HG03045 (cell line): ENCODE measurements around the gene MTRR.

Source experiments
- ATAC-seq: cut with Tn5 transposase; IDR thresholded peaks from one replicate; pipeline ENCODE4 v1.9.1; 2021; ENCODE audit warnings: mild to moderate bottlenecking, moderate library complexity; ENCODE audit not compliant: unreplicated experiment

Gene MTRR

GRCh38 chr5:7868773-7869473, at the start of gene MTRR, which contains the start of gene FASTKD3:
Gene MTRR (plus strand): TSS chr5:7869148. CDS start chr5:7870795, 1,647 bp downstream.
Gene FASTKD3 (minus strand): TSS chr5:7869031. CDS start chr5:7868083, 948 bp downstream.
- ATAC-seq = peak; percentile 99

DNA sequence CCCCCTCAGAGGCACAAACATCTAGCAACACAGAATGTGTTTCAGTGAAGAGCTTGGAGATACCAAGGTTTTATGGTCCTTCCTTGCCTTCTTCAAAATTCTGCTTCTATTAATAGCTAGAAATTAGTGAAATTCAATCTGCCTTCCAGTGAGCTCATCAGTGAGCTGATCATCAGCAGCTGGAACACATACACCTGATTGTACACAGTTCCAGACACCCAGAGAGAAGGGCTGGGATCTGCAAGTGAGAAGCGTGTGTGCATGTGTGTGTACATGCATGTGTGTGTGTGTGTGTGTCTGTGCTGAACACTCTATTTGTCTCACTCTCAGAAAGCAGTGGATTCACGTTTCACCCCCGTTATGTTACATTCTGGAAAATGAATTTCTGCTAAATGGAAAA, 46.5 kb upstream of the MTRR start:
- ATAC-seq = no peak

GRCh38 chr5:7823594-7823993, 45.4 kb upstream of the MTRR start:
- no peak for ATAC-seq

DNA sequence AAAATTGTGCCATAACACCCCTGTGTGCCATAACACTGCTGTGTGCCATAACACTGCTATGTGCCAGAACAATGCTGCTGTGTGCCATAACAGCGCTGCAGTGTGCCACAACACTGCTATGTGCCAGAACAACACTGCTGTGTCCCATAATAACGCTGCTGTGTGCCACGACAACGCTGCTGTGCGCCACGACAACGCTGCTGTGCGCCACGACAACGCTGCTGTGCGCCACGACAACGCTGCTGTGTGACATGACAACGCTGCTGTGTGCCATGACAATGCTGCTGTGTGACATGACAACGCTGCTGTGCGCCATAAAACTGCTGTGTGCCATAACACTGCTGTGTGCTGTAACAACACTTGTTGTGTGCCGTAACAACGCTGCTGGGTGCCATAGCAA, 44.0 kb upstream of the MTRR start:
- ATAC-seq = no peak

- no peak for ATAC-seq
Observed at GRCh38 chr5:7825630-7826029, 43.3 kb upstream of the MTRR start.

- no peak for ATAC-seq
Observed at GRCh38 chr5:7827610-7828009, 41.3 kb upstream of the MTRR start.

- ATAC-seq = no peak
Observed at GRCh38 chr5:7828269-7828668, 40.7 kb upstream of the MTRR start.

DNA sequence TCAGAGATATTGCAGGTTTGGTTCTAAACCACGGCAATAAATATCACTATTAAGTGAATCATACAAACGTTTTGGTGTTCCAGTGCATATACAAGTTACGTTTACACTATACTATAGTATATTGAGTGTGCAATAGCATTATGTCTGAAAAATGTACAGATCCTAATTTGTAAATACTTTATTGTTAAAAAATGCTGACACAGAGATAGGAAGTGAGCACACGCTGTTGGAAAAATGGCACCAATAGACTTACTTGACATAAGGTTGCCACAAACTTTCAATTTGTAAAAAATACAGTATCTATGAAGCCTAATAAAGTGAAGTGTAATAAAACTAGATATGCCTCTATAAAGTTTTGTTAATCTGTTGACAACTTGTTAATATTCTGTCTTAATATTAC, 34.0 kb upstream of the MTRR start:
- no peak for ATAC-seq

DNA sequence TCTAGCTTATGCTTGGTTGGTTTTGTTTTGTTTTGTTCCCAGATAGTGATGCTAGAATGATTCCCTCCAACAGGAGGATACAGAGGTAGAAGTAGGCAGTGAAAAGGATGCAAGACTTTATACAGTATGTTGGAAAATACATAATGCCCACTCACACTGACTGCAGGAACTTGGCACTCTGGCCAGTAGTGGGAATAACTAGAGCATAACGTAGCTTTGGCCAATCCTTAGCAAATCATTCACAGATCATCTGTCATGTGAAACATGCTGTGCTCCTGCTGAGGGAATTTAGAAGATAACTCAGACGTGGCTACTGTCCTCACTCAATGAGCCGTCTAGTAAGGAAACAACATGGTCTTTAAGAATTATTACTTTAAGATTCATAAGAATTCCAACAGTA, 31.5 kb upstream of the MTRR start:
- ATAC-seq = no peak

DNA sequence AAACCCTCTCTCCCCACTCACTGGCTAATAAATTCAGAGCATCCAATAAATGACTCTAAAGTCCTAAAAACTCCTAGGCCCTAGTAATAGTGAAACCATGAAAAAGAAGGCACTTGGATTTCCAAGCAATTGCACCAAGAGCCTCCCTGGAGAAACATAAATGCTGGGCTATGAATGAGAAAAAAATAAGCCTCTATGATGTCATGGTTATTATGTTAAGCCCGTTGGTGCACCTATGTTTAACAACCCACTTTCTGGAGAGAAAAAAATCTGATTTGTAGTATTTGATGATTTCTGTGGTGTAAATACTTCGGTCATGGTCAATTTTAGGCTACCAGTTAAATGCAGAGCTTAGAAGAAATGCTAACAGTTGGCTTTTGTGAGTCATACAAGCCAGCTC, 26.4 kb upstream of the MTRR start:
- ATAC-seq = no peak

DNA sequence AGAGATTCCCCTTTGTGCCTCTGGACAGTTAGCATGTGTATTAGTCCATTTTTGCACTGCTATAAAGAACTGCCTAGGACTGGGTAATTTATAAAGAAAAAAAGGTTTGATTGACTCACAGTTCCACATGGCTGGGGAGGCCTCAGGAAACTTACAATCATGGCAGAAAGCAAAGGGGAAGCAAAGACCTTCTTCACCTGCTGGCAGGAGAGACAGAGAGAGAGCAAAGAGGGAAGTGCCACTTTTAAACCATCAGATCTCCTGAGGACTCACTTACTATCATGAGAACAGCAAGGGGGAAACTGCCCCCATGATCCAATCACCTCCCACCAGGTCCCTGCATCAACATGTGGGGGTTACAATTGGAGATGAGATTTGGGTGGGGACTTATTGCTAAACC, 24.0 kb upstream of the MTRR start:
- ATAC-seq = no peak

GRCh38 chr5:7845557-7845956, 23.4 kb upstream of the MTRR start:
- no peak for ATAC-seq

- no peak for ATAC-seq
Observed at GRCh38 chr5:7846327-7846726, 22.6 kb upstream of the MTRR start.

DNA sequence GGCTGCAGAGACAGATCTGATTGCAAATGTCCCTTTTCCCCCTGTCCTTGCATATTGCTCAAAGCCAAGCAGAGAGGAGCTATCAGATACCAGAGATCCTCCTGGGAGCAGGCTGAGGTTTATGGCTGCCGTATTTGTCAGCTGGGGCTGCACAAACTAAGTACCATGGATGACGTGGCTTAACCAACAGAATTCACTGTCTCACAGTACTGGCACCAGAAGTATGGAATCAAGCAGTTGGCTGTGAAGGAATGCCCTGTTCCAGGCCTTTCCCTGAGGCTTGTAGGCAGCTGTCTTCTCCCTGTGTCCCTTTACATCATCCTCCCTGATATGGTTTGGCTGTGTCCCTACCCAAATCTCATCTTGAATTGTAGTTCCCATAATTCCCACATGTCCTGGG, 20.7 kb upstream of the MTRR start:
- ATAC-seq = no peak

DNA sequence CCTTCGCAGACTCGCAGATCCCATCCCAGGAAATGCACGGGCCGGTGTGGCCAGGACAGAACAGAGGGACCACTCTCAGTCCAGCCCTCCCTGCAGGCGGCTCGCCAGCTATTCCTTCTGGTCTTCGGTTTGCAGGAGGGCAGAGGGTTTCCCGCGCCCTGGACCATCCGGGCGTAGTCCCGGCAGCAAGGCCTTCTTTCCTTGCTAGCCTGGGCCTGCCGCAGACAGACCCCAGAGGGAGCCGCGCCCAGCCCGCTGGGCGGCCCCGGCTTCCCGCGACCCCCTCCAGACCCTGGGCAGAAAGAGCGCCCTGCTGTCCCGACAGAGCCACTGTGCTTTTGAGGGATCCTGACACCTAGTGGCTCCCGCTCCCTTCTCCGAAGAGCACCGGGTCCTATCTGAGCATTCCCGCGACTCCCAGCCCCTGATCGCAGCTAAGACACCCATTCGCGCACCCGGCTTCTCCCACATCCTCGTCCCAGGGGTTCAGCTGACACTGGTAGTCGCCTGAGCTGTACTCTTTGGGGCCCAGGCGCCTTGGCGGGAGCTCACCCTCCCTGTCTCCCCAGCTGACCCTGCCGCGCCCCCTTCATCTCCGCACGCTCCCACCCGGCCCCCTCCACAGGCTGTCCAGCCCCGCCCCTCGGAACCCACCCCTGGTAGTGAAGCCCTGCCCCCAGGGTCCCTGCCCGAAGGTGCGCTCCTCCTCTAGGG, 19.1 kb upstream of the MTRR start:
- ATAC-seq = no peak

- no peak for ATAC-seq
Observed at GRCh38 chr5:7850395-7851239, 18.3 kb upstream of the MTRR start, which contains the start of gene CFAP90. Gene CFAP90 (minus strand): TSS chr5:7851133. CDS start chr5:7851021, 112 bp downstream.

- no peak for ATAC-seq
Observed at GRCh38 chr5:7851240-7851592, 17.7 kb upstream of the MTRR start.

DNA sequence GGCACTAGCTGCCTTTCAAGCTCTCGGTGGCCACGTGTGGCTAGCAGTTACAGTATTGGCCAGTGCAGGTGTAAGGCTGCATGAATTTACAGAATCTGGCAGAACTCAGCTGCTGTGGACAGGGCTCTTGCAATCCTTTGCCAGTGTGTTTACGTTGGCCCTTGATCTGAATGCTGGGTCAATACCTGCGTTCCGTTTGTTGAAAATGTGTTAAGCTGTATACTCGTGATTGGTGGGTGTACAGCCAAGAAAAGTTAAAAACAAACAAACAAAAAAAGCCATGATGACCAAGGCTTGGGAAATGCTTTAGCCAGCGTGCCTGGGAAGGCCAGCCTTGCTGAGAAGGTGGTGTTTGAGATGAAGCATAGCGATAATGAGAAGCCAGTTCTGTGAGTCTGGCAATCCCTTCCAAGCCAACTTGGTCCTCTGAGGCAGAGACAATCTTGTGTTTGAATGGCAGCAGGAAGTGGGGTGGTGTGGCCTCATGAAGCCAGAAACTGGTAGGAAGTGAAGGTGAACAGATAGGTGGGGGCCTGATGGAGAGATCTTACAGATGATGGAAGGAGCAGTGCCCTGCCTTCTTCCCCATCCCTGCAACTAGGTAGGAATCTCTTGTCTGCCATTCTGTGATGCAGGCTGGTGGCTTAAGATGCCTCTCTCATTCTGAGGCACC, 17.2 kb upstream of the MTRR start:
- ATAC-seq = no peak

GRCh38 chr5:7852542-7852941, 16.4 kb upstream of the MTRR start:
- no peak for ATAC-seq

GRCh38 chr5:7852988-7853387, 16.0 kb upstream of the MTRR start:
- no peak for ATAC-seq

DNA sequence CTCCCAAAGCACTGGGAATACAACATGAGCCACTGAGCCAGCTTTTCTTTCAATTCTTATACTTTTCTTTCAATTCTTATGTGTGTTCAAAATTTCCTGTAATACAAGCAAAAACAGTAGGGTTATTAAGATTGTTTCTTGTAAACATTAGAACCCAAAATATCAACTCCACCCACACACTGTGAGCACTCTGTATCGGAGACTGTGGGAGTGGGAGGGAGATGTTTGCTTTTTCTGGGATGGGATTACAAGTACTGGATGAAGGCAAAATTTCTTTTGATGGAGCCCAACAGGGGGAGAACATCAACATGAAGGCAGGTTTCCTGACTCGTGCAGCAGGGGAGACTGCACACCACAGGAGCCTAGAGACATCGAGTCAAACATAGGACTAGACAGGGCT, 13.3 kb upstream of the MTRR start:
- ATAC-seq = no peak
